ENCODE data around the gene OVOL1. TPM values are rescaled to one million over a fixed set of nuclear protein-coding genes. Genes with fewer than 3 reads are reported as not detected.

Gene OVOL1
- total RNA-seq, 2 donors from 2014 or later, result 3.4 to 5.5 TPM

DNA sequence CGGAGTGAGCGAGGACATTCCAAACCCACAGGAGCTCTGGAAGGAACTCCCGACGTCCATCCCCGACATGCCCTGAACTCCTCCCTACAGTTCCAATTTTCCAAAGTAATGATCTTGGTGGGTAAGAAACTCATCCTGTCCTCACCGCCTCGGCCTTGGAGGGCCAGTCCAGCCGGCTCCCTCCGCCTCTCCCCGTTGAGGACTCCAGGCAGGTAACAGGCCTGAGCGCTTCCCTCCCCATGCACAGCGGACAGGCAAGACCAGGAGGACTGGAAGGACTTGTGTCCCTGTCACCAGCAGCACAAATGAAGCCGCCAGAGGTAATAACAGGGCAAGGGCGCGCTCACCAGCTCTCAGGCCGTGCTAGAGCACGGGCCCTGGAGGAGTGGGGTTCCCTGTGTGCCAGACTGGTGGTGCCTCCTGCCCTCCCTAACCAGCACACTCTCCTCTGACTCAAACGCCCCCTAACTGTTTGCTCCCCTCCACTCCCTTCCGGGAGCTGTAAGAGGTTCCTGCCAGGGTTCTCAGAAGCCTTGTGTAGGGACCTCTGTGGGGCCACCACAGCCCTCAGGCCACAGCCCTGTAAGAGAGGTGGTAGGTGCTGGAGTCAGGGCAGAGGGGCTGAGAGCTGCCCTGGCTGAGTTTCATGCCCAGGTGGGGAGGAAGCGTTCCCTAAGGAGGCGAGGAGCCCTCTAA lies 17.1 kb downstream of the OVOL1 start:
- Histone ChIP-seq H3K27ac (ENCODE audit: low read depth, low read length) (no peak overlapping the region), H3K9me3 (ENCODE audit: control insufficient read depth, low read length) (no peaks in the 10 kb centered on the region), H3K4me3 (ENCODE audit: low read length) (no peak overlapping the region), H3K9ac (ENCODE audit: extremely low read depth, low read length, poor library complexity, severe bottlenecking) (no peak overlapping the region), H3K27me3 (ENCODE audit: control insufficient read depth, insufficient read depth, low read length, poor library complexity, severe bottlenecking) (peaks cover 8% of the 10 kb centered on the region), H3K36me3 (ENCODE audit: control insufficient read depth, insufficient read depth, low read length) (no peaks in the 10 kb centered on the region), H3K4me1 (ENCODE audit: control insufficient read depth, insufficient read depth, low read length) (no peaks in the 10 kb centered on the region)
- H3K27me3 Mint-ChIP-seq (ENCODE audit: insufficient read depth), result peaks cover 23% of the 10 kb centered on the region
- H3K4me1 Mint-ChIP-seq, result peaks cover 3% of the 10 kb centered on the region
- WGBS, 2 experiments (ENCODE audit: insufficient coverage in 1 of 2, insufficient read length in 1 of 2), result 87 to 90% methylated on average over 15 to 21 of the region's 21 CpGs
- H3K36me3 Mint-ChIP-seq (ENCODE audit: low read depth), result no peaks in the 10 kb centered on the region
- H3K27ac Mint-ChIP-seq, result no peak overlapping the region
- DNase-seq, result no peak
- TF ChIP-seq, protein P1, sequence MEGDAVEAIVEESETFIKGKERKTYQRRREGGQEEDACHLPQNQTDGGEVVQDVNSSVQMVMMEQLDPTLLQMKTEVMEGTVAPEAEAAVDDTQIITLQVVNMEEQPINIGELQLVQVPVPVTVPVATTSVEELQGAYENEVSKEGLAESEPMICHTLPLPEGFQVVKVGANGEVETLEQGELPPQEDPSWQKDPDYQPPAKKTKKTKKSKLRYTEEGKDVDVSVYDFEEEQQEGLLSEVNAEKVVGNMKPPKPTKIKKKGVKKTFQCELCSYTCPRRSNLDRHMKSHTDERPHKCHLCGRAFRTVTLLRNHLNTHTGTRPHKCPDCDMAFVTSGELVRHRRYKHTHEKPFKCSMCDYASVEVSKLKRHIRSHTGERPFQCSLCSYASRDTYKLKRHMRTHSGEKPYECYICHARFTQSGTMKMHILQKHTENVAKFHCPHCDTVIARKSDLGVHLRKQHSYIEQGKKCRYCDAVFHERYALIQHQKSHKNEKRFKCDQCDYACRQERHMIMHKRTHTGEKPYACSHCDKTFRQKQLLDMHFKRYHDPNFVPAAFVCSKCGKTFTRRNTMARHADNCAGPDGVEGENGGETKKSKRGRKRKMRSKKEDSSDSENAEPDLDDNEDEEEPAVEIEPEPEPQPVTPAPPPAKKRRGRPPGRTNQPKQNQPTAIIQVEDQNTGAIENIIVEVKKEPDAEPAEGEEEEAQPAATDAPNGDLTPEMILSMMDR (conservative IDR thresholded peaks at IDR 0.05), result no peak
- no peaks in the 10 kb centered on the region for H3K9me3 Mint-ChIP-seq
- no peak overlapping the region for H3K4me3 Mint-ChIP-seq

DNA sequence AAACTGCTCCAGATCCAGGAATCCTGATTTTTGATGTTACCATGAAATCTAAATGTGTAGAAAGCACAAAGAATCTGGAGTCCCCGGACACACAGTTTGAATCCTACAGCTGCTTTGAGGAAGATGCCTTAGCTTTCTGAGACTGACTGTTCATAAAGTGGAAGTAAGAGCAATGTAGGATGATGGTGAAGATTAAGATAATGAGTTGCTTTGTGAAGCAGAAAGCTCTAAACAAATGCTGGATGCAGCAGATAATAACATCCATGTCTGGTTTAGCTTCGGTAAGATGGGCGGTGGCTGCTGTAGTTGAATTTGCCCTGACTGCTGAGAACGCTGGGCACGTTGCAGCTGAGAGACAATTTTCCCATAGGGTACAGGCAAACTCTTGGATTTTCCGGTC lies 20.1 kb downstream of the OVOL1 start:
- H3K27ac Mint-ChIP-seq, result no peak overlapping the region
- H3K9me3 Mint-ChIP-seq, result no peaks in the 10 kb centered on the region
- Histone ChIP-seq H3K9ac (ENCODE audit: extremely low read depth, low read length, poor library complexity, severe bottlenecking) (no peak overlapping the region), H3K9me3 (ENCODE audit: control insufficient read depth, low read length) (no peaks in the 10 kb centered on the region), H3K4me3 (ENCODE audit: low read length) (no peak overlapping the region), H3K4me1 (ENCODE audit: control insufficient read depth, insufficient read depth, low read length) (no peaks in the 10 kb centered on the region), H3K36me3 (ENCODE audit: control insufficient read depth, insufficient read depth, low read length) (no peaks in the 10 kb centered on the region), H3K27me3 (ENCODE audit: control insufficient read depth, insufficient read depth, low read length, poor library complexity, severe bottlenecking) (peaks cover 8% of the 10 kb centered on the region), H3K27ac (ENCODE audit: low read depth, low read length) (no peak overlapping the region)
- DNase-seq, result no peak
- no peaks in the 10 kb centered on the region for H3K36me3 Mint-ChIP-seq (ENCODE audit: low read depth)
- WGBS, 2 experiments (ENCODE audit: insufficient coverage in 1 of 2, insufficient read length in 1 of 2), result 86 to 91% methylated on average over 6 of the region's 6 CpGs
- peaks cover 3% of the 10 kb centered on the region for H3K4me1 Mint-ChIP-seq
- TF ChIP-seq, protein P1 (conservative IDR thresholded peaks at IDR 0.05), result no peak
- H3K4me3 Mint-ChIP-seq, result no peak overlapping the region
- H3K27me3 Mint-ChIP-seq (ENCODE audit: insufficient read depth), result peaks cover 38% of the 10 kb centered on the region

DNA sequence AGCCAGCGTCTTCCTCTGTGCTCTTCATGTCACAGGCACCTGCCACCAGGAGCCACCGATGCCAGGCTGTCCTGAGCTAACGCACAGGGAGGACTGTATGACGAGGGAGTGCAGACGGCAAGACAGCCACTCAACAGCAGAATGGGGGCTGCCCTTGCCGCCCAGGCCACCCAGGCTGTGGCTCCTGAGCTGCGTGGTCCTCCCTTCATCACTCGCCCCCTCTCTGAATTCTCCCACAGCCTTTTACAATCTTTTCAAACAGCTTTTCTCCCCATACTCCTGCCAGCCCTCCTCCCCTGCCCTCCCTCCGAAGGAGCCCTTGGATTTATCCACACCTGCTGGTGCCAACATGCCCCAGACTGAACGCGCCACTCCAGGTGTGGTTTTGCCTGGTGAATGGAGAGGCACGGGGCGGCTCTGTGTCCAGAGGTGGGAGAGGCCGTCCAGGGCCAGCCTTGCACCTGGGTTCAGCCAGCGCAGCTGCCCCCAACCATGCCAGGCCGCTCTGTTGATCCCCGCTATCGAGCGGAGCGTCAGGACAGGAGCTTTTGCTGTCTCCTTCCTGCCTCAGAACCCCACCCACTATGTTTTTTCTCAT lies 22.0 kb downstream of the OVOL1 start:
- Histone ChIP-seq H3K9ac (ENCODE audit: extremely low read depth, low read length, poor library complexity, severe bottlenecking) (no peak overlapping the region), H3K4me3 (ENCODE audit: low read length) (no peak overlapping the region), H3K27me3 (ENCODE audit: control insufficient read depth, insufficient read depth, low read length, poor library complexity, severe bottlenecking) (peaks cover 8% of the 10 kb centered on the region), H3K27ac (ENCODE audit: low read depth, low read length) (no peak overlapping the region), H3K36me3 (ENCODE audit: control insufficient read depth, insufficient read depth, low read length) (no peaks in the 10 kb centered on the region), H3K4me1 (ENCODE audit: control insufficient read depth, insufficient read depth, low read length) (no peaks in the 10 kb centered on the region), H3K9me3 (ENCODE audit: control insufficient read depth, low read length) (no peaks in the 10 kb centered on the region)
- Mint-ChIP-seq H3K9me3 (no peaks in the 10 kb centered on the region), H3K4me1 (peaks cover 1% of the 10 kb centered on the region), H3K27me3 (ENCODE audit: insufficient read depth) (peaks cover 34% of the 10 kb centered on the region), H3K27ac (no peak overlapping the region), H3K36me3 (ENCODE audit: low read depth) (no peaks in the 10 kb centered on the region), H3K4me3 (no peak overlapping the region)
- WGBS, 2 experiments (ENCODE audit: insufficient coverage in 1 of 2, insufficient read length in 1 of 2), result 90 to 92% methylated on average over 16 to 20 of the region's 20 CpGs
- TF ChIP-seq, protein P1 (conservative IDR thresholded peaks at IDR 0.05), result no peak
- no peak for DNase-seq

Measured in endodermal cell (in vitro differentiated cells).